ENCODE measurements around the gene GRM5.

GRM5 gene

GRCh38 chr11:88555018-88555828, 510.6 kb downstream of the GRM5 start:
- peak overlapping the region; percentile 49 for H3K4me3 ChIP-seq (ENCODE audit: low read length)
- peak overlapping the region; percentile 51 for H3K9ac ChIP-seq (ENCODE audit: low read length)
- H3K4me1 ChIP-seq (ENCODE audit: control insufficient read depth, insufficient read depth, low read length), result peaks cover 30% of the 10 kb centered on the region
- no peaks in the 10 kb centered on the region for H3K9me3 ChIP-seq (ENCODE audit: control insufficient read depth, low read length)
- no peaks in the 10 kb centered on the region for H3K27me3 ChIP-seq (replicated peaks; ENCODE audit: control insufficient read depth, insufficient read depth, low read length)
- no peaks in the 10 kb centered on the region for H3K36me3 ChIP-seq (ENCODE audit: control insufficient read depth, insufficient read depth, low read length, severe bottlenecking)
- peak; percentile 97 for DNase-seq (ENCODE audit: low read depth)

- Histone ChIP-seq H3K9ac (ENCODE audit: low read length) (no peak overlapping the region), H3K9me3 (ENCODE audit: control insufficient read depth, low read length) (no peaks in the 10 kb centered on the region), H3K4me1 (ENCODE audit: control insufficient read depth, insufficient read depth, low read length) (peaks cover 30% of the 10 kb centered on the region), H3K36me3 (ENCODE audit: control insufficient read depth, insufficient read depth, low read length, severe bottlenecking) (no peaks in the 10 kb centered on the region), H3K27me3 (replicated peaks; ENCODE audit: control insufficient read depth, insufficient read depth, low read length) (no peaks in the 10 kb centered on the region), H3K4me3 (ENCODE audit: low read length) (no peak overlapping the region)
- DNase-seq (ENCODE audit: low read depth), result no peak
Observed at GRCh38 chr11:88553204-88553603, 512.6 kb downstream of the GRM5 start.

- DNase-seq (ENCODE audit: low read depth), result peak; percentile 41
- no peaks in the 10 kb centered on the region for H3K36me3 ChIP-seq (ENCODE audit: control insufficient read depth, insufficient read depth, low read length, severe bottlenecking)
Observed at GRCh38 chr11:88552379-88553062, 513.3 kb downstream of the GRM5 start.

GRCh38 chr11:88544656-88545280, 521.0 kb downstream of the GRM5 start:
- H3K27me3 ChIP-seq (replicated peaks; ENCODE audit: control insufficient read depth, insufficient read depth, low read length), result no peaks in the 10 kb centered on the region
- no peaks in the 10 kb centered on the region for H3K36me3 ChIP-seq (ENCODE audit: control insufficient read depth, insufficient read depth, low read length, severe bottlenecking)
- no peaks in the 10 kb centered on the region for H3K9me3 ChIP-seq (ENCODE audit: control insufficient read depth, low read length)
- no peak overlapping the region for H3K4me3 ChIP-seq (ENCODE audit: low read length)
- H3K9ac ChIP-seq (ENCODE audit: low read length), result no peak overlapping the region
- no peak for DNase-seq (ENCODE audit: low read depth)
- H3K4me1 ChIP-seq (ENCODE audit: control insufficient read depth, insufficient read depth, low read length), result no peaks in the 10 kb centered on the region

More at GRCh38 chr11:88552379-88553062, 513.3 kb downstream of the GRM5 start:
- no peak overlapping the region for H3K4me3 ChIP-seq (ENCODE audit: low read length)
- peaks cover 30% of the 10 kb centered on the region for H3K4me1 ChIP-seq (ENCODE audit: control insufficient read depth, insufficient read depth, low read length)
- H3K9me3 ChIP-seq (ENCODE audit: control insufficient read depth, low read length), result no peaks in the 10 kb centered on the region
- H3K27me3 ChIP-seq (replicated peaks; ENCODE audit: control insufficient read depth, insufficient read depth, low read length), result no peaks in the 10 kb centered on the region
- H3K9ac ChIP-seq (ENCODE audit: low read length), result no peak overlapping the region

- DNase-seq (ENCODE audit: low read depth), result peak; percentile 95
- Histone ChIP-seq H3K9me3 (ENCODE audit: control insufficient read depth, low read length) (no peaks in the 10 kb centered on the region), H3K9ac (ENCODE audit: low read length) (peak overlapping the region; percentile 10), H3K27me3 (replicated peaks; ENCODE audit: control insufficient read depth, insufficient read depth, low read length) (no peaks in the 10 kb centered on the region), H3K4me3 (ENCODE audit: low read length) (no peak overlapping the region), H3K4me1 (ENCODE audit: control insufficient read depth, insufficient read depth, low read length) (peaks cover 2% of the 10 kb centered on the region), H3K36me3 (ENCODE audit: control insufficient read depth, insufficient read depth, low read length, severe bottlenecking) (no peaks in the 10 kb centered on the region)
Observed at GRCh38 chr11:88543902-88544655, 521.7 kb downstream of the GRM5 start.

- H3K27me3 ChIP-seq (replicated peaks; ENCODE audit: control insufficient read depth, insufficient read depth, low read length), result no peaks in the 10 kb centered on the region
- no peak overlapping the region for H3K4me3 ChIP-seq (ENCODE audit: low read length)
- peaks cover 33% of the 10 kb centered on the region for H3K4me1 ChIP-seq (ENCODE audit: control insufficient read depth, insufficient read depth, low read length)
- no peak for DNase-seq (ENCODE audit: low read depth)
- H3K9ac ChIP-seq (ENCODE audit: low read length), result no peak overlapping the region
- H3K9me3 ChIP-seq (ENCODE audit: control insufficient read depth, low read length), result no peaks in the 10 kb centered on the region
- H3K36me3 ChIP-seq (ENCODE audit: control insufficient read depth, insufficient read depth, low read length, severe bottlenecking), result no peaks in the 10 kb centered on the region
Observed at GRCh38 chr11:88541006-88541405, 524.8 kb downstream of the GRM5 start.

GRCh38 chr11:88538098-88538497, 527.7 kb downstream of the GRM5 start:
- H3K27me3 ChIP-seq (replicated peaks; ENCODE audit: control insufficient read depth, insufficient read depth, low read length), result no peaks in the 10 kb centered on the region
- peak; percentile 75 for DNase-seq (ENCODE audit: low read depth)
- no peak overlapping the region for H3K4me3 ChIP-seq (ENCODE audit: low read length)
- peaks cover 43% of the 10 kb centered on the region for H3K4me1 ChIP-seq (ENCODE audit: control insufficient read depth, insufficient read depth, low read length)
- H3K36me3 ChIP-seq (ENCODE audit: control insufficient read depth, insufficient read depth, low read length, severe bottlenecking), result no peaks in the 10 kb centered on the region
- no peaks in the 10 kb centered on the region for H3K9me3 ChIP-seq (ENCODE audit: control insufficient read depth, low read length)
- H3K9ac ChIP-seq (ENCODE audit: low read length), result no peak overlapping the region

- H3K9ac ChIP-seq (ENCODE audit: low read length), result no peak overlapping the region
- H3K36me3 ChIP-seq (ENCODE audit: control insufficient read depth, insufficient read depth, low read length, severe bottlenecking), result no peaks in the 10 kb centered on the region
- peaks cover 43% of the 10 kb centered on the region for H3K4me1 ChIP-seq (ENCODE audit: control insufficient read depth, insufficient read depth, low read length)
- no peak overlapping the region for H3K4me3 ChIP-seq (ENCODE audit: low read length)
- DNase-seq (ENCODE audit: low read depth), result no peak
- H3K27me3 ChIP-seq (replicated peaks; ENCODE audit: control insufficient read depth, insufficient read depth, low read length), result no peaks in the 10 kb centered on the region
- H3K9me3 ChIP-seq (ENCODE audit: control insufficient read depth, low read length), result no peaks in the 10 kb centered on the region
Observed at GRCh38 chr11:88537613-88538012, 528.2 kb downstream of the GRM5 start.

GRCh38 chr11:88536616-88537265, 529.0 kb downstream of the GRM5 start:
- H3K9ac ChIP-seq (ENCODE audit: low read length), result no peak overlapping the region
- no peaks in the 10 kb centered on the region for H3K9me3 ChIP-seq (ENCODE audit: control insufficient read depth, low read length)
- DNase-seq (ENCODE audit: low read depth), result no peak
- no peaks in the 10 kb centered on the region for H3K27me3 ChIP-seq (replicated peaks; ENCODE audit: control insufficient read depth, insufficient read depth, low read length)
- H3K4me3 ChIP-seq (ENCODE audit: low read length), result no peak overlapping the region
- no peaks in the 10 kb centered on the region for H3K36me3 ChIP-seq (ENCODE audit: control insufficient read depth, insufficient read depth, low read length, severe bottlenecking)
- H3K4me1 ChIP-seq (ENCODE audit: control insufficient read depth, insufficient read depth, low read length), result peaks cover 43% of the 10 kb centered on the region

GRCh38 chr11:88535916-88536547, 529.8 kb downstream of the GRM5 start:
- Histone ChIP-seq H3K4me3 (ENCODE audit: low read length) (no peak overlapping the region), H3K27me3 (replicated peaks; ENCODE audit: control insufficient read depth, insufficient read depth, low read length) (no peaks in the 10 kb centered on the region), H3K9me3 (ENCODE audit: control insufficient read depth, low read length) (no peaks in the 10 kb centered on the region), H3K36me3 (ENCODE audit: control insufficient read depth, insufficient read depth, low read length, severe bottlenecking) (no peaks in the 10 kb centered on the region), H3K4me1 (ENCODE audit: control insufficient read depth, insufficient read depth, low read length) (peaks cover 43% of the 10 kb centered on the region), H3K9ac (ENCODE audit: low read length) (no peak overlapping the region)
- DNase-seq (ENCODE audit: low read depth), result peak; percentile 85
